PC-3 (cell line): ENCODE results near the gene KDELR3.

Experiments
- EZH2 ChIP-seq: fragments of 300-600 bp; sonication (generic); IDR thresholded peaks from one replicate; pipeline ENCODE4 v1.6.1; 2017; ENCODE audit warnings: antibody characterized with exemption, mild to moderate bottlenecking, low read length; ENCODE audit not compliant: unreplicated experiment
- TF ChIP-seq, protein P1 (sequence below): fragments of 300-600 bp; sonication (generic); conservative IDR thresholded peaks from 2 replicates; pipeline ENCODE4 v1.5.1; 2017; ENCODE audit warnings: antibody characterized with exemption, low read depth, mild to moderate bottlenecking, low read length

DNA sequence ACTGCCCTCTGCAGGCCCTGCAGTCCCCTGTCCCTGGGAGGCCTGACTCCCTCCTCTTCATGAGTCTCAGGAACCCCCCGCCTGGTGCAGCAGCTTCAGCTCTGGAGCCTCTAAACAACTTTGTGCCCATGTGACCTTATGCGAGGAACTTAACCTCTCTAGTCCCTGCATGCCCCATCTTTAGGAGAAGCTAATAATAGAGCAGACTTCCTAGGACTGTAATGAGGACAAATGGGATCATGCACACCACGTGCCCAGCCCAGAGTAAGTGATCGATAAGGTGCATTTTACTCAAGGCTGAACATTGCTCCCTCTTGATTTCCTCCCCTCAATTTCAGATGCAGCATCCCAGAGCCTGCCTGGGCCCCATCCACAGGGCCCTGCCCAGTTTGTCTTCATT, 31.9 kb upstream of the KDELR3 start:
- TF ChIP-seq, protein P1, sequence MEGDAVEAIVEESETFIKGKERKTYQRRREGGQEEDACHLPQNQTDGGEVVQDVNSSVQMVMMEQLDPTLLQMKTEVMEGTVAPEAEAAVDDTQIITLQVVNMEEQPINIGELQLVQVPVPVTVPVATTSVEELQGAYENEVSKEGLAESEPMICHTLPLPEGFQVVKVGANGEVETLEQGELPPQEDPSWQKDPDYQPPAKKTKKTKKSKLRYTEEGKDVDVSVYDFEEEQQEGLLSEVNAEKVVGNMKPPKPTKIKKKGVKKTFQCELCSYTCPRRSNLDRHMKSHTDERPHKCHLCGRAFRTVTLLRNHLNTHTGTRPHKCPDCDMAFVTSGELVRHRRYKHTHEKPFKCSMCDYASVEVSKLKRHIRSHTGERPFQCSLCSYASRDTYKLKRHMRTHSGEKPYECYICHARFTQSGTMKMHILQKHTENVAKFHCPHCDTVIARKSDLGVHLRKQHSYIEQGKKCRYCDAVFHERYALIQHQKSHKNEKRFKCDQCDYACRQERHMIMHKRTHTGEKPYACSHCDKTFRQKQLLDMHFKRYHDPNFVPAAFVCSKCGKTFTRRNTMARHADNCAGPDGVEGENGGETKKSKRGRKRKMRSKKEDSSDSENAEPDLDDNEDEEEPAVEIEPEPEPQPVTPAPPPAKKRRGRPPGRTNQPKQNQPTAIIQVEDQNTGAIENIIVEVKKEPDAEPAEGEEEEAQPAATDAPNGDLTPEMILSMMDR: no peak
- no peak for TF ChIP-seq EZH2
